Nephron progenitor cell (in vitro differentiated cells): ENCODE data around the gene ZNF134.

Source experiments
- DNase-seq: peaks from one replicate; pipeline ENCODE4 v3.0.0; 2021
- H3K27ac Mint-ChIP-seq: 2 replicates; pipeline ENCODE4 v1.8.0; 2021; ENCODE audit warnings: mild to moderate bottlenecking, moderate library complexity, mixed read lengths
- H3K27me3 Mint-ChIP-seq: 2 replicates; pipeline ENCODE4 v1.8.0; 2021; ENCODE audit warnings: mild to moderate bottlenecking, low read depth, mixed read lengths; ENCODE audit not compliant: poor library complexity
- H3K36me3 Mint-ChIP-seq: 2 replicates; pipeline ENCODE4 v1.8.0; 2021; ENCODE audit warnings: low read depth, mixed read lengths
- H3K4me1 Mint-ChIP-seq: 2 replicates; pipeline ENCODE4 v1.8.0; 2021; ENCODE audit warnings: mixed read lengths
- H3K4me3 Mint-ChIP-seq: 2 replicates; pipeline ENCODE4 v1.8.0; 2021; ENCODE audit warnings: mild to moderate bottlenecking, moderate library complexity, mixed read lengths
- H3K9me3 Mint-ChIP-seq: 2 replicates; pipeline ENCODE4 v1.8.0; 2021; ENCODE audit warnings: mild to moderate bottlenecking, moderate library complexity, mixed read lengths
- CTCF ChIP-seq: fragments of 200-600 bp; sonication (generic); IDR thresholded peaks from 2 replicates; pipeline ENCODE4 v1.5.0; 2021; ENCODE audit warnings: antibody characterized with exemption

The ZNF134 gene

GRCh38 chr19:57642396-57643046 lies 28.5 kb downstream of the ZNF134 start:
- Mint-ChIP-seq H3K4me3 (no peak overlapping the region), H3K4me1 (no peaks in the 10 kb centered on the region), H3K27me3 (no peaks in the 10 kb centered on the region), H3K36me3 (peaks cover 76% of the 10 kb centered on the region), H3K9me3 (peaks cover 77% of the 10 kb centered on the region), H3K27ac (no peak overlapping the region)
- no peak for TF ChIP-seq CTCF
- DNase-seq: no peak

GRCh38 chr19:57643734-57644133 lies 29.7 kb downstream of the ZNF134 start:
- peaks cover 1% of the 10 kb centered on the region for H3K27me3 Mint-ChIP-seq
- H3K4me3 Mint-ChIP-seq: no peak overlapping the region
- no peak for DNase-seq
- H3K27ac Mint-ChIP-seq: no peak overlapping the region
- no peak for TF ChIP-seq CTCF
- H3K4me1 Mint-ChIP-seq: no peaks in the 10 kb centered on the region
- peaks cover 64% of the 10 kb centered on the region for H3K36me3 Mint-ChIP-seq
- peaks cover 65% of the 10 kb centered on the region for H3K9me3 Mint-ChIP-seq

DNA sequence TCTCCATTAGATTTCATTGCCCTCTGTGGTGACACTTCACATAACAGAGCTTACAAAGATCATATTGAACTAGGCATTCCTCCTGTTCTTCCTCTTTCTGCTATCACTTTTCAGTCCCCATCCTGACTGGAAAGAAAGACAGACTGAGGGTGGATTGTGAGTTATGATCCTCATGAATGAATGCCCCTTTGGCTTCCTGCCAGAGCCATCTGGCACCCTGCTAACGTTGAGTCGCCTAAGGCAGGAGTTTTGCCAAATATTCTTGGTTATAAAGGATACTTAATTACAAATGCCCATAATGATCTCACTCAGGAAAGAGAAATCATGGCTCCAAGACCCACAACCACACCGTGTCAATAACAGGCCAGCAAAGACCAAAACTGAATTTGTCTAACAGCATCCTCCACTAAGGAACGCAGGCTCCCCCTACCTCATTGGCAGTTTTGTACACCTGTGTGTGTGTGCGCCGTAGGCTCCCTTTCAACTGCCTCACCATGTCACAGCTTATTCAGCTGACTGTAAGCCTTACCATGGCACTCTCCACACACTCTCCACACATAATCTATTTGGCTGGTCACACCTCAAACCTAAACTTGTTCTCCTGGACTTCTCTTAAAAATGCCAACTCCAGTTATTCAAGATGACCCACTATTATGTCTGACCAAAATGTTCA lies 34.4 kb downstream of the ZNF134 start:
- peaks cover 29% of the 10 kb centered on the region for H3K27me3 Mint-ChIP-seq
- no peaks in the 10 kb centered on the region for H3K4me1 Mint-ChIP-seq
- TF ChIP-seq CTCF: no peak
- H3K36me3 Mint-ChIP-seq: peaks cover 16% of the 10 kb centered on the region
- H3K9me3 Mint-ChIP-seq: peaks cover 38% of the 10 kb centered on the region
- no peak overlapping the region for H3K27ac Mint-ChIP-seq
- no peak overlapping the region for H3K4me3 Mint-ChIP-seq
- no peak for DNase-seq

- DNase-seq: no peak
These were observed 37.6 kb downstream of the ZNF134 start for GRCh38 chr19:57651654-57651996.

GRCh38 chr19:57653689-57654088 lies 39.6 kb downstream of the ZNF134 start:
- no peak for DNase-seq
- H3K27me3 Mint-ChIP-seq: peaks cover 55% of the 10 kb centered on the region
- no peak for TF ChIP-seq CTCF
- no peaks in the 10 kb centered on the region for H3K36me3 Mint-ChIP-seq
- no peaks in the 10 kb centered on the region for H3K4me1 Mint-ChIP-seq
- peaks cover 36% of the 10 kb centered on the region for H3K9me3 Mint-ChIP-seq
- no peak overlapping the region for H3K27ac Mint-ChIP-seq
- H3K4me3 Mint-ChIP-seq: no peak overlapping the region

More at GRCh38 chr19:57651654-57651996, 37.6 kb downstream of the ZNF134 start:
- no peaks in the 10 kb centered on the region for H3K36me3 Mint-ChIP-seq
- H3K9me3 Mint-ChIP-seq: peaks cover 36% of the 10 kb centered on the region
- H3K27ac Mint-ChIP-seq: peak overlapping the region; percentile 88
- H3K27me3 Mint-ChIP-seq: peaks cover 45% of the 10 kb centered on the region
- no peak for TF ChIP-seq CTCF
- H3K4me1 Mint-ChIP-seq: no peaks in the 10 kb centered on the region
- H3K4me3 Mint-ChIP-seq: no peak overlapping the region

DNA sequence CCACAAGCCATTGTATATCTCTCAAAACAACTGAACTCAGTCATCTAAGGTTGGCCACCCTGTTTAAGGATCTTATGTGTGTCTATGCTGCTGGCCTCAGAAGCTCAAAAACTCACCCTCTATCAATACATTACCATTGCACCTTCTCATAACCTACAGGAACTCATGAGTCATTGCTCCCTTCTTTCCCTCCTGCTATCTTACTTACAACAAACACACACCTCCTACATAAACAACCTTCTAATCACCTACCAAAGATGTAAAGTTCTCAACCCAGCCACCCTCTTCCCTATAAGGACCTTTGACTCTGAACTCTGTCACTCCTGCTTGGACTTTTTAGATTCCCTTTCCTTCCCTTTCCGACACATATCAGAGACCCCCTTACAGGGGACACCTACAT lies 41.4 kb downstream of the ZNF134 start:
- TF ChIP-seq CTCF: no peak
- DNase-seq: no peak
- no peaks in the 10 kb centered on the region for H3K36me3 Mint-ChIP-seq
- peaks cover 64% of the 10 kb centered on the region for H3K27me3 Mint-ChIP-seq
- no peak overlapping the region for H3K4me3 Mint-ChIP-seq
- H3K27ac Mint-ChIP-seq: no peak overlapping the region
- H3K4me1 Mint-ChIP-seq: no peaks in the 10 kb centered on the region
- H3K9me3 Mint-ChIP-seq: peaks cover 36% of the 10 kb centered on the region
